Stimulated activated CD8-positive, alpha-beta memory T cell treated with anti-CD3 and anti-CD28 coated beads, Interleukin-2, amount 100 ng/mL, for 48 hours (primary cell): ENCODE data around the gene MTHFS.
A peak's percentile ranks its signal among the peaks of the same experiment; 100 is the strongest.

Source experiments
- DNase-seq, 2 donors: peaks; one replicate each; pipeline ENCODE4 v3.0.0-alpha.2; 2020; ENCODE audit warnings: low read depth in 2 of 2

MTHFS gene

DNA sequence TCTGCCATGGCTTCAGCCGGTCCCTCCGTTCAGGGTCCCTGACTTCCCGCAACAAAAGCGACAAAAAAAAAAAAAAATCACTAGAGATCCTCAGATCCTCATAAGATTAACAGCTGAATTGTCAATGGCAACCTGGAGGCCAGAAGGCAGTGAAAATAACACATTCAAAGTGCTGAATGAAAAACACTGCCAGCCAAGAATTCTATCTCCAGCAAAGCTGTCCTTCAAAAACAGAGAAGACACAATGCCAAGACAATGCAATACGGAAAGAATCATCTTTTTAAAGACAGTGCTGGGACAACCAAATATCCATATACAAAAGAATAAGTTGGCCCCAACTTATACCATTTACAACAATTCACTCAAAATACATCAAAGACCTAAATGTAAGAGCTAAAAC is 21.6 kb downstream of the MTHFS start:
- DNase-seq: no peak

DNA sequence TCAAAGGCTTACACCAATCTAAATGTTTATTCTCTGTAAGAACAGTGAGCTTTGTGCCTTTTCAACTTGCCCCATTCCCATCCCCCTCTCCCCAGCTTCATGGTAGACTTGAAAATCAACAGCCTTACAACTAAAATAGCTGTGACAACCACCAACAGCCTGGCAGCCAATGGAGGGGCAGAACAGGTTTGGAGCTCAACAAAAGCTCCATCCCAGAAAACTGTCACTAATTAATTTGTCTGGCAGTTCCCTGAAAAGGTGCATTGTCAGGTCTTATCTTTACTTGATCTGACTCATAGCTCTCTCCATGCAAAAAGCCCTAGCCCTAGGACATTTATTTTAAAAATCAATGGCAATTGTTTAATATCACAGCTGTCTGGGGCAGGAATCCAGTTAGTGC is 22.6 kb downstream of the MTHFS start:
- no peak for DNase-seq

DNA sequence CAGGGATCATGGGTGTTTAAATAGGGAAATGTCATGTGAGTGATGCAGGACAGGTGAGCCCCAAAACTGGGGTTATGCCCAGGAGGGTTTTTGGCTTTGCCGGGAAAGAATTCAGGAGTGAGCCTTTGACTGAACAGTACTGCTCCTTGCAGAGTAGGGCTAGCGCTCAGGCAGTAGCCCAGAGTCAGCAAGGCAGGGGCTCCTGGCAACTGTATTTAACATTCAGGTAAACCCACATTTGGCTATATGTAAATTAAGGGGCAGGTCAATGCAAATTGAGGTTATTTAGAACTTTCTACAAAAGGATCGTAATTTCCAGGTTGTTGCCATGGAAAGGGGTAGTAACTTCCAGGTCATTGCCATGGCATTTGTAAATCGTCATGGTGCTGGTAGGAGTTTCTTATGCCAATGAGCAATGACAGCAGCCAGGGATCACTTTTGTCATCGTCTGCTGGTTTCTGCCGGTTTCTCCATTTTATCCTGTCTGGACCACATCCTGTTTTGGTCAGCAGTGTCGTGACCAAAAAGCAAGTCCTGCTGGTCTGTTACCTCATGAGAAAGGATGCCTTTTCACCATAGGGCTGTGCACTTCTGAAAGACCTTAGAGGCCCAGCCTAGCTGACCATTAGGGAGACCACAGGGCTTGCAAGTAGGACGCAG is 24.3 kb downstream of the MTHFS start:
- no peak for DNase-seq

DNA sequence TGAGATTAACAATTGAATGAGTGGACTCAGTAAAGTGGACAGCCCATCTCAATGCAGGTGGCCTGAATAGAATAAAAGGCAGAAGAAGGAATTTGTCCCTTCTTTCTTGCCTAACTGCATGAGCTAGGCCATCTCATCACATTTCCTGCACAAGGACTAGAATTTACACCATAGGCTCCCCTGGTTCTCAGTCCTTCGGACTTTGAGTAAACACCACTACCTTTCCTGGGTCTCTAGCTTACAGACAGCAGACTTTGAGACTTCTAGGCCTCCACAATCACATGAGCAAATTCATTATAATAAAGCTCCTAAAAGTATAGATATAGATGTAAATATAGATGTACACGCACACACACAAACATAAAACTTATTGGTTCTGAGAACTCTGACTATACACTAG is 28.3 kb downstream of the MTHFS start:
- DNase-seq: no peak

DNA sequence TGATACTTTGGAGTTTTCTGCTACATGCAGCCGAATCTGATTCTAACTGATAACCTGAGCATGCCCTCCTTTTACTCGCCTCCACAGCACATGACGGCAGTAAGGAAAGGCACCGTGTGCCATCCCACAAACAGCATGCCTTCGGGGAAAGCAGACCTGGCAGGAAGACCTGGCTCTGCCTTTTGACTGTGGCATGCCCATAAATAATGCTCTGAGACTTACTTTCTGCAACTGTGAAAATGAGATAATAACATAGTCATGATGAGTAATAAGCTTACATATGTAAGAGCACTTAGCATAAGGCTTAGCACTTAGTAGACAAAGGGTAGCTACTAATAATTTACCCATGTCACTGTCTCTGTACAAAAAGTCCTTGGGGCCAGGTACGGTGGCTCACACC is 32.9 kb downstream of the MTHFS start:
- no peak for DNase-seq

DNA sequence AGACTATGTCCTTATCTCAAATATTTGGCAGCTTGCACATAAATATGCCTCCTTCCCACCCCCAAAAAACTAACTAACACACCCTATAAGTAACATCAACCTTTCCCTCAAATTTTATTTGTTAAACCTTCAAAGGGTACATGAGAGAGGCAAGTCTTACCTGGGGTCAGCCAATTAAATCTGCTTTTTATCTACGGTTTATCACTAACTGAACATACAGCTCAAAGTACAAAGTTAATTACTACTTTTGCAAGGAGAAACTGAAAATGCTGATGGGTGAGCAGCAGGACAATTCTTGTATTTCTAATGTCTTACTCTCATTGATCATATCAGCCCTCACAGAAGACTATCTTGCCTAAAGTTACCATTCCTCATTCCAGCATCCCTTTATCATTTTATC is 34.6 kb downstream of the MTHFS start:
- DNase-seq: no peak

DNA sequence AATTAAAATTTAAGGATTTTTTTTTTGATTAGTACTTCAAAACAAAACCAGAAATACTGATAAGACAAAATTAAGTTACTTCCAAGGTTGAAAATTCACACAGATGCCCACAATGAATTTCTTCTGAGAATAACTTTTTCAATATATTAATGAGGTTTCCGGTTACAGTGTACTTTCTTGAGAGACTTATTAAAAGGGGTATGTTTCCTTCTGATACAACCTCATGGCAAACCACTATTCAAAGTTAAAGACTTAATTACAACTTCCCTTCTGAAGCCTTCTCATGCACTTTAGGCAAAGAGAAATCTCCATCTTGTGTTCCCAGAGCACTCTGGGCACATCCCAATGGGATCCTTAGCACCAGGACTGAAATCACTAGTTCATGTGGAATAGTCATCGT is 36.2 kb downstream of the MTHFS start:
- DNase-seq: no peak

DNA sequence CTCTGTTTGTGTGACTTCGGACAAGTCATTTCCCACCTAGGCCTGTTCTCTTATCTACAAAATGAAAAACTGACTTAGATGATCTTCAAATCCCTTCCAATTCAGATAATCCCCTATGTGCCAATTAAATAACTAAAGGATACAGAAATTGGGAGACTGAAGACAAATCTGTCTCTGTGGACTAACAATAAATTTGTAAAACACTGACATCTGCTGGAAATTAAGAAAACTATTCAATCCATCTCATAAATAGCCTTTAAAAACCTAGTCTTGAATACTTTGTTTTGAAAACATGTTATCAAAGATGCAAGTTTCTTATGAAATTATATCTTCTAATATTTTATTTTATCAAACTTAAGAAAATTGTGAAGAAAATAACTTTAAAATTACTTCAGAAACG is 38.3 kb downstream of the MTHFS start:
- DNase-seq: no peak

DNA sequence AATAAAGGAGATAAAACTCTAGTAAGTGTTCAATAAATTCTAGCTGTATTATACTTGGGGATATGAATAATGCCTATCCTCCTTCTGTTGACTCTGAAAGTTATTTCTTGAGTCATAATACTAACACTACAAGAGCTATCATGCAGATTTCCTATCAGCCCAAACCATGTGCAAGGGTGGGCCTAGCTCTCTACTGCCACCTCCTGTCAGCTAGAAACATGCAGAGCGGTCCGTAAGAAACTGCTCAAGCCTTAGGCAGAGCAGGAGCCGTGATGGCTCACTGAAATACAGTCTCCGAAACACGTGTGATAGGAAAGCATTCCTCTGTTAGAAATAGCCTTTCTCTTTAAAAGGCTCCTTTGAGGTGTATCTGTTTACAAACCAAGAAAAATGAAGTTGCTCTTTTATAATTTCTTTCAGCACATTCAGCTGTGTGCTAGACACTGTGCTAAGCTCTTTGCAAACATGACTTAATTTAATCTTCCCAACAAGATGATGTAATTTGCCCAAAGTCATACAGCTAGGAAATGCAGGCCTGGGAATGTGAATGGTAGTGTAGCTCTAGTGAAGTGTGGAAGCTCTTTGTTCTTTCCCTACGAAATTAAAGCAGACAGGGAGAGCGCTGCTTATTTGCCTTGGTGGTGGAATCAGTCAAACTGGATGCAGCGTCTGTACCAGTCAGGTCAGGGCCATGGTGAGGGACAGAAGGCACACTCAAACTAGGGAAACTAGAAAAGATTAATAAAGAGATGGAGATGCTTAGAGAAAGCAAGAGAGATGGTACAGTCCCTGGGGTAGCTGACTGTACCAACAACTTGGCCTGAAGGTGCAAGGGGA is 43.1 kb downstream of the MTHFS start:
- DNase-seq: peak; percentile 36 to 55

DNA sequence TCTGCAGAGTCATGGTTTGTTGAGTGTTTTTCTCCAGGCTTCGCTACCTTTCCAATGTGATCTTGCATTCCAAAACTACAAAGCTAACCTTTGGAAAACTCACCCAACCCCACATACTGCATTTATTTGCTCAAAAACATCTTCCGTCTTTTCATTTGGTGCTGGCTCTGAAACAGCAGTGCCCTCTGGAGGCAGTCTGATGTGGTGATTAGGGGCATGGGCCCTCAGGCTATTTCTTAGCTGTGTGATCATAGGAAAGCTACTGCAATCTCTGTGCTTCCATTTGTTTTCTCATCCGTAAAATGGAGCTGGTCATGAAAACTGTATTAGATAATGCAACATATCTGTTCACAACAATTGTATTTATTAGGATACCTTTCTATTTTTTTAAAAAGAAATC is 47.0 kb downstream of the MTHFS start:
- no peak for DNase-seq

DNA sequence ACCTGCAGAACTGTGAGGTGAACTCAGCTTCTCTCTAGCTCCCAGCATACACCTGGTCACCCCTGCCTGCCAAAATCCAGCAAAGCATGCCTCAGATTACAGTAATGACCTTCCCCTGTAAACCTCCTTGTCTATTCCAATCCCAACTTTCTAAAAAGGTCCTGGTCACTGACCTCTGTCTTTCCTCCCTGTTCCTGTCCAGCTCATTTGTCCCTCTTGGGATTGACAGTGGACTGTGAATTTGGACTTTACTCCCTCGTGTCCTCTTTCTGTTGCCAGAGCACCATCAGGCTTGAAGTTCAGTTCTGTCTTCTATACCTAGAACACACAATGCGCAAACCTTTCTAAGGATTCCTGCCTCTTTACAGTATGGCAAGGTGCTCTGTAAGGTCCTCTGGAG is 50.3 kb downstream of the MTHFS start:
- no peak for DNase-seq

DNA sequence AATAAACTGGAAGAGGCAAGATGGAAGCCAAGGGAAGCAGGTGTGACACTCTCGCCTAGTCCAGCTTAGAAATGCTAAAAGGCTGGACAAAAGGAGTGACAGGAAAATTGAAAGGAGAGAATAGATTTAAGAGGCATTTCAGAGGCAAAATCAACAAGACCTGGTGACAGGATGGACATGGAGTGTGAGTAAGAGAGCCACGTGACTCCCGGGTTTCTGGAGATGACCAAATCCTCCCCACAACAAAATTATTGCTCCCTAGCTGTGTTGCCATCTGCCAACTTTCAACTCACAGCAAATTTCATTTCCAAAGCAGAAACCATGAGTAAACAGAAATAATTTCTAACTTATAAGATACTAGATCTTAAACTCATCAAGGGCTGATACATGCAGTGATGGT is 52.6 kb downstream of the MTHFS start:
- DNase-seq: no peak

DNA sequence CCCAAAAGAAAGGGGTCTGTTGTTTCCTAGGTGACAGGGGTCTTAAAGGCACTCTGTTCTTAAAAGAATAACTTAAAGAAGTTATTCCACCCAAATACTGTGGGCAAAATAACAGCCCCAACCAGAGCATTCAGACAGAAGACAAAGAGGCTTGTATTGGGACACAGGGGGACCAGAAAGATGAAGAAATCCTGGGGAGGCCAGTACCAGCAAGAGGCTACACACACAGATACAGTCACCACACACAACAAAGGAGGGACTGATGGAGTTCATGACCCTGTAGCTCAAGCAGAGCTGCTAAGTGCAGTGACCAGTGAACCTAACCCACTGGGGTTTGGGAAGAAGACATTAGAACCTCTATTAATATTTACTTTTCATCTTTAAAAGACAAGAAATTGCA is 59.0 kb downstream of the MTHFS start:
- no peak for DNase-seq

DNA sequence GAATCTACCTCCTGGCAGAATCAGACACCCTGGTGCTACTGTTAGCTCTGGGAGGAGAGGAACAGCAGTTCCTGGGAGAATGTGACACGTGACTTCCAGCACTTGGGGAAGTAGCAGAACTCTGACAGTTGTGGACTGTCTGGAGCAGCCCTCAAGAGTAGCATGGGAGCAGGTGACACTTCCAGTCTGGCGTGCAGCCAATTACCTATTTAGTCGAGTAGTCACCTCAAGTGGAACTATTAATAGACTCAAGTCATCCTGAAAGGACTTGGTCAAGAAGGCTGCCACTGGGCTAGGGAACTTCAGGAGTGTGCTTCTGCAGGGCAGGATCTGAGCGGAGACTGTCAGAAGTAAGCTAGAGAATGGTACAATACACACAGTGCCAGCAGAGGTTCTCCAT is 62.3 kb downstream of the MTHFS start:
- no peak for DNase-seq

DNA sequence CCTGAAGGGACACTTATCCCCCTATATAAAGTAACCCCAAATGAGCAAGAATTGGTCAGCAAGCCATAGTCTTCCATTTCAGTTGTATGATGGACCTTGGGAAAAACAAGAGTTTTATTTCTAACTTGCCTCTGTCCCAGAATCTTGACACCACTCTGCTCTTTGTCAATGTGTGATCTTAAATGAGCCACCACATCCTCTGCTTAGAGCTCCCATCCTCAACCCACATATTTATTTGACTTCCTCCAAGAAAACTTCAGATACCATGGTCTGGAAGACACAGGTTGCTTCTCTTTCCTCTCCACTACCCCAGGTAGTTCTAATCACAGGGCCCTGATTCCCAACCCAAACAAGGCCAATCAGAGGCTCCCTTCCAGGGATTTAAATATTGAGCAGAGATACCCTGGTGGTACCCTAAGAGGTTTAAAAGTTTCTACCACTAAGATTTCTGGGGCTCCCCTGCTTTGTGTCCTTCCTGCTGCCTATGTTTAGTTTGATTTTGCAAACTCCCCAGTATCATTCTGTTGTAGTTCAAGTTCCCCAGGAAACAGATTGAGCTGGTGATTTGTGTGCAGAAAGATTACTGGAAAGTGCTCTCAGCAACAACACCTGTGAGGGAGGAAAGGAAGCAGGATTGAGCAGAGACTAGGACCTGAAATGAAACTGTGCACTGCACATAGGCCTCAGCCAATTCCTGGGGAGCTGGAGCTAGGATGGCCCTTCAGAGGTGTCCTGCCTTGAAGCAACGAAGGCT is 64.3 kb downstream of the MTHFS start:
- no peak for DNase-seq

DNA sequence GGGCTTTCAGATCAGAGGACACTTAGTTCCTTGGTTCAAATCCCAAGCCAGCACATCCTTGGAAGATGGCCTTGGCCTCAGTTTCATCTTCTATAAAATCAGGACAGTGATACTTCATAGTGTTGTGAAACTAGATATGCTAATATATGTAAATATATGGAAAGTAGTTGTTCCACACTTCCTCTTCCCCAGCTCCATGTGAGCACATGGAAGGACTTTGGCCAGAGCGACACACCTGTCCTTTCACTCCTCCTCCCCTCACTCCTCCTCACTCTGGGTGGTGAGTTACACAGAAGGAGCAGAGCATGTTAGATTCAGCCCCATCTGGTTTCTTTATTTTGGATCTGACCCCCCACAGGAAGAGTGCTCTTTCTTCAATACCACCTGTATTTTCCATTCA is 65.2 kb downstream of the MTHFS start:
- DNase-seq: no peak

DNA sequence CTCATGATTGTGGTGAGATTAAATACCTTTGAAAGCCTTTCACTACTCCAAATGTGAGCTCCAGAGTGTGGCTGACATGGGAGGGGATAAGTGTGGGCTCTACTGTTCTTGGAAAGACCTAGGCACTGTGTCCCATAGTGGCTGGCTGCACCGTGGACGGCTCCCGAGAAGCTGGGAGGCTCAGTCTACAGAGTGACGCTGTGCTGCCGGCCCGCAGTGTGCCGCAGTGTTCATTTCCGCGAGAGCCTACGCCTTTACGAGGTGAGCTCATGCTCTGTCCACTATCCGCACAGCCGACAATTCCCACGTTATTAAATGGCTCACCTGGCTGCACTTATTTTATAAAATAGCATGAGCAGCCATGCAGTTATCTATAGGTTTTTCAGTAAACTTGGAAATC is 66.9 kb downstream of the MTHFS start:
- no peak for DNase-seq

DNA sequence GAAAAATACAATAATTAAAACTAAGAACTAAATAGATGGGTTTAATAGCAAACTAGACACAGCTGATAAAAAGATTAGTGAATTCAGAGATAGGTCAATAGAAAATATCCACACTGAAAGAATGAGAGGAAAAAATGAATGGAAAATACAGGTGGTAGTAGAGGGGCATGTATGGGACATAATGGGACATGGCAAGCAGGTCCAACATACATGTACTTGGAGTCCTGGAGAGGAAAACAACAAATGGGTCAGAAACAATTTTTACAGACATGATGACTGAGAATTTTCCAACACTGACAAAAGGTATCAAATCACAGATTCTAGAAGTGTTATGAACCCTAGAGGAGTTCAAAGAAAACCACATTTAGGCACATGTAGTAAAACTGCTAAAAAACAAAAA is 68.4 kb downstream of the MTHFS start:
- DNase-seq: no peak

DNA sequence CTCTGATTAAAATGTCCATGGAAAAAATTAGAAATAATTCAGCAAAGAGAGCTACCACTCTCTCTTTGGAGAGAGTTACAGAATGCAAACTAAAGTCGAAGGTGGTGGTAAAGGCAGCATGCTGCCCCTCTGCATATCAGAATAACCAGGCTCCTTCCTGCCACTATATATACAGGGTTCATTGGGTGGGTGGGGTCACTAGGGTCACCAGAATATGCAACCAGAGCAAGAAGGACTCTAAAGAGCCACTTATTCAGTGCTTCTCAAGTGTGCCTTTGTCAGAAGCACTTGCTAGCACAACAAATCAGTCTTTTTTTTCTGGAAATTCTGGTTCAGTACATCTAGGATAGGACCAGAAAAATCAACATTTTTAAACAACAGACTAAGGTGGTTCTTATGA is 70.0 kb downstream of the MTHFS start:
- DNase-seq: no peak

DNA sequence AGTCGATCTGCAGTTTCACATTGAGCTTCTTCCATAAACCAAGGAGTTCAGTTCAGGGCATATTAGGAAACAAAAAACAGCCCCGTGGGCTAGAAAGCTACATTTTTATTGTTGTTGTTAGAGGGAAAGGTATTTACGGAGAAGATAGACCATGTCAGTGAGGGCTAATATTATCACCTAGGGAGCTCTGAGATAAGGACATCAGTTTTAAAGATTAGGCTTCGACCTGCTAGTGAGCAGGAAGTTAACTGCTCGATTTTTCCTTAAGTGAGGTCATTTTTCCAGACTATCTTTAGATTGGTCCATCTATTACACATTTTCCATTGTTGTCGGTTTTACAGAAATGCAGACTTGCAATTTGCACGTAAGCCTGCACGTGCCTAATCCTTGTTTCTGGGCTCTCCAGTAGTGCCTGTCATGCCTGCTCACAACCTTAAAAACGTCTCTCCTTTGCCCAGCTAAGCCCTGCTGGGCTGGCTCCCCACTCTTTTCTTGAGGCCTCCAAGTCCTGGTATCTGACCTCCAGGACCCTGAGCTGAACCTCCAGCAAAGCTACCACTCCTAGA is 72.6 kb downstream of the MTHFS start:
- no peak for DNase-seq

DNA sequence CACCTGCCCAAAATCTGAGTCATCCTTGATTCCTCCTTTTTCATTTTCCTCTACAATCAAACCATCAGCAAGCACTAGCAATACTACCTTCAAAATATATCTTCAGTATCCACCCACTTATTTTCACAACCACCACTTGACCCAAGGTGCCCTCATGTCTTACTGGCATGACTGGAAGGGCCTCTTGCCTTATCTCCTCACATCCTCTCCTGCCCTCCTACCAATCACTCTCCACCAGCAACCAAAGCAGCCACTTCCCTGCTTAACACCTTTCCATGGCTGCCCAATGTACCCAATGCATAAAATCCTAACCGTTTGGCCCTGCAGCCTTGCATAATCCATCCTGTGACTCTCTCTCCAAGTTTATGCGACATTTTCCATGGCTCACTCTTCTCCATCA is 76.0 kb downstream of the MTHFS start:
- no peak for DNase-seq

DNA sequence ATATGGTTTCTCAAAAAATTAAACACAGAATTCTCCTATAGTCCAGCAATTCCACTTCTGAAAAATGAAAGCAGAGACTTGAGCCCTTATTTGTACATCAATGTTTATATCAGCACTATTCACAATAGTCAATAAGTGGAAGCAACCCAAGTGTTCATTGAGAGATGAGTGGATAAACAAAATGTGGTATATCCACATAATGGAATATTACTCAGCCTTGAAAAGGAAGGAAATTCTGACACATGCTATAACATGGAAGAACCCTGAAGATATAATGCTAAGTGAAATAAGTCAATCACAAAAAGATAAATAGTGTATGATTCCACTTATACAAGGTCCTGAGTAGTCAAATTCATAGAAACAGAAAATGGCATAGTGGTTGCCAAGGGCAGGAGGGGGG is 76.6 kb downstream of the MTHFS start:
- no peak for DNase-seq

DNA sequence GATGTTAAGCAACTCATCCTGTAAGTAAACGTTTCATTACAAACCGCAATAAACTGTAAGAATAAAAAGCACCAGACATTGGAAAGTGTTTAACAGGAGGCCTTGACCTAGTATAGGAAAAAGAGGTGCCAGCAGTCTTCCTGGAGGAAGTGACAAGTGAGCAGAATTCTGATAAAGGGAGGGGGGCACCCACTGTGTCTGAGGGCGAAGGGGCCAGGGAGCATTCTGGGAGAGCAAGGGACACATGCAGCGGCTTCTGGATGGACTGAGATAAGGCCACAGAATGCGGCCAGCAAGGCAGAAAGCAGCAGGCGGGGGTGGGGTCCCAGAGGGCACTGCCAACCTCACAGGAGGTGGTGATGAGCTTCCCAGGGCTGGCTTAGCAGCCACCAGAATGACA is 80.2 kb downstream of the MTHFS start:
- DNase-seq: no peak
